ENCODE results near the gene HOXD3. TPM values are rescaled to one million over a fixed set of nuclear protein-coding genes. Genes with fewer than 3 reads are reported as not detected.

HOXD3 gene
- total RNA-seq, 1 experiment from 2014 or later: 1.0 TPM

GRCh38 chr2:176149481-176149938 is 7.6 kb upstream of the HOXD3 start:
- no peak for DNase-seq (ENCODE audit: low spot score)

GRCh38 chr2:176149939-176150583 is 7.0 kb upstream of the HOXD3 start:
- no peak for DNase-seq (ENCODE audit: low spot score)

GRCh38 chr2:176150584-176151441 is 6.3 kb upstream of the HOXD3 start:
- DNase-seq (ENCODE audit: low spot score): no peak

GRCh38 chr2:176151442-176152287 is 5.4 kb upstream of the HOXD3 start, which contains the start of gene HOXD4:
Gene HOXD4 (plus strand): TSS chr2:176151550. CDS start chr2:176151634, 84 bp downstream.
- no peak for DNase-seq (ENCODE audit: low spot score)

- DNase-seq (ENCODE audit: low spot score): no peak
Observed at GRCh38 chr2:176152350-176153181, 4.5 kb upstream of the HOXD3 start.

GRCh38 chr2:176154576-176155252 is 2.4 kb upstream of the HOXD3 start:
- DNase-seq (ENCODE audit: low spot score): no peak

GRCh38 chr2:176155356-176156044 is 1.6 kb upstream of the HOXD3 start:
- DNase-seq (ENCODE audit: low spot score): no peak

GRCh38 chr2:176156301-176156806 is 753 bp upstream of the HOXD3 start:
- no peak for DNase-seq (ENCODE audit: low spot score)

GRCh38 chr2:176157499-176158185 is 535 bp downstream of the HOXD3 start:
- no peak for DNase-seq (ENCODE audit: low spot score)

GRCh38 chr2:176158186-176158591 is 1.1 kb downstream of the HOXD3 start:
- DNase-seq (ENCODE audit: low spot score): no peak

- DNase-seq (ENCODE audit: low spot score): no peak
Observed at GRCh38 chr2:176158855-176159662, 2.0 kb downstream of the HOXD3 start.

GRCh38 chr2:176159663-176160250 is 2.6 kb downstream of the HOXD3 start:
- no peak for DNase-seq (ENCODE audit: low spot score)

GRCh38 chr2:176160251-176160985 is 3.3 kb downstream of the HOXD3 start:
- DNase-seq (ENCODE audit: low spot score): no peak

- DNase-seq (ENCODE audit: low spot score): no peak
Observed at GRCh38 chr2:176160986-176161824, 4.1 kb downstream of the HOXD3 start.

GRCh38 chr2:176161825-176162626 is 4.9 kb downstream of the HOXD3 start:
- no peak for DNase-seq (ENCODE audit: low spot score)

Data from A172 (cell line).